Measurements from ENCODE around the gene MBD3L2B. TPM values are rescaled to one million over a fixed set of nuclear protein-coding genes. Genes with fewer than 3 reads are reported as not detected.
"Not testable (repeated sequence)": the region's sequence is repeated elsewhere in the genome, so short reads cannot be mapped to it uniquely, and the experiment has no call there.

MBD3L2B gene
- total and polyA plus RNA-seq, 8 donors, result not detected

DNA sequence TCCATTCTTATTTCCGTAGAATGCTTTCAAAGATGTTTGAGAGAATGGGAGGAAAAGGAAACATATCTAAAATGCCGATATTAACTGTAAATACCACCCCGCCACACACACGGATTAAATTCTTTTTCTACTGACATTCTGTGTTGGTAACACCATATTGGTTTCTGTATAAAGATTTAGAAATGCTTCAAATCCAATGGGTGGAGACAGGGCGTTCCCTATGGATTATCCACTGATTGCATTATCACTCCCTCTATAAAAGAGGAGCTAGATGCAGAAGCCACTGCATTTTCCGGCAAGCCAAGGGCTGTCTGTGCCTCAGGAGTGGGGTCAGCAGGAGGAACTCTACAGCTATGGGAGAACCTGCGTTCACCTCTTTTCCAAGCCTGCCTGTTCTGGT is 27.8 kb upstream of the MBD3L2B start, which contains the start of gene MBD3L2:
Gene MBD3L2, plus strand, starts transcription at position 301 of the 400 bp plus-strand sequence. Its CDS starts 53 bp downstream, at position 354.
- ATAC-seq; intact Hi-C loops (cut with DNase I); H3K36me3 ChIP-seq; H3K4me1 ChIP-seq; H3K27me3 ChIP-seq; DNase-seq; H3K27ac ChIP-seq; H3K9me3 ChIP-seq; H3K4me3 ChIP-seq: not testable (repeated sequence)

DNA sequence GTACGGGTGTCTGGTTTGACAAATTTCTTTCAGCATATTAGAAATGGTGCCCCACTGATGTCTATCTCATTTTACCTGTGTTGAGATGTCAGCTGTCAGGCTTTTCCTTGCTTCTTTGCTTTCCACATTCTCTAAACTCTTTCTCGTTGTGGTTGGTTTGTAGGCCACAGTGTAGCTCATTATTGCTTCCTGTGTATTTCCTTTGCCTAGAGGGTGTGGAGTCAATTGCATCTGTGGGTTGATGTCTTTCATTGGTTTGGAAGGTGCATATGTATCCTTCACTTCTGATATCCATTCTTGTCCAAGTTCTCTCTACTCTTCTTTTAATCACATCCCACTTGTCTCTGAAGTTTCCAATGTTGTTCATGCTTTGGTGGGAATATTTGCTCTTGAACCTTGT is 20.3 kb upstream of the MBD3L2B start:
- ATAC-seq; H3K4me3 ChIP-seq; H3K27me3 ChIP-seq; H3K36me3 ChIP-seq; DNase-seq; intact Hi-C loops (cut with DNase I); H3K4me1 ChIP-seq; H3K27ac ChIP-seq; H3K9me3 ChIP-seq: not testable (repeated sequence)

GRCh38 chr19:7040079-7040478 is 18.8 kb upstream of the MBD3L2B start, which contains the start of gene MBD3L4:
MBD3L4 (minus strand) TSS chr19:7040179; CDS start chr19:7040144, 35 bp downstream.
- H3K4me3 ChIP-seq; H3K4me1 ChIP-seq; H3K27ac ChIP-seq; H3K9me3 ChIP-seq; intact Hi-C loops (cut with DNase I); H3K27me3 ChIP-seq; H3K36me3 ChIP-seq; ATAC-seq; DNase-seq: not testable (repeated sequence)

- DNase-seq; ATAC-seq; H3K9me3 ChIP-seq; intact Hi-C loops (cut with DNase I); H3K27me3 ChIP-seq; H3K36me3 ChIP-seq; H3K27ac ChIP-seq; H3K4me3 ChIP-seq; H3K4me1 ChIP-seq: not testable (repeated sequence)
Measured at GRCh38 chr19:7030278-7030677, 9.0 kb upstream of the MBD3L2B start, which contains the start of gene MBD3L5. MBD3L5 (plus strand) TSS chr19:7030578; CDS start chr19:7030612, 34 bp downstream.

DNA sequence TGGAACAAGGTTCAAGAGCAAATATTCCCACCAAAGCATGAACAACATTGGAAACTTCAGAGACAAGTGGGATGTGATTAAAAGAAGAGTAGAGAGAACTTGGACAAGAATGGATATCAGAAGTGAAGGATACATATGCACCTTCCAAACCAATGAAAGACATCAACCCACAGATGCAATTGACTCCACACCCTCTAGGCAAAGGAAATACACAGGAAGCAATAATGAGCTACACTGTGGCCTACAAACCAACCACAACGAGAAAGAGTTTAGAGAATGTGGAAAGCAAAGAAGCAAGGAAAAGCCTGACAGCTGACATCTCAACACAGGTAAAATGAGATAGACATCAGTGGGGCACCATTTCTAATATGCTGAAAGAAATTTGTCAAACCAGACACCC is 7.6 kb upstream of the MBD3L2B start:
- intact Hi-C loops (cut with DNase I); H3K9me3 ChIP-seq; ATAC-seq: not testable (repeated sequence)

DNA sequence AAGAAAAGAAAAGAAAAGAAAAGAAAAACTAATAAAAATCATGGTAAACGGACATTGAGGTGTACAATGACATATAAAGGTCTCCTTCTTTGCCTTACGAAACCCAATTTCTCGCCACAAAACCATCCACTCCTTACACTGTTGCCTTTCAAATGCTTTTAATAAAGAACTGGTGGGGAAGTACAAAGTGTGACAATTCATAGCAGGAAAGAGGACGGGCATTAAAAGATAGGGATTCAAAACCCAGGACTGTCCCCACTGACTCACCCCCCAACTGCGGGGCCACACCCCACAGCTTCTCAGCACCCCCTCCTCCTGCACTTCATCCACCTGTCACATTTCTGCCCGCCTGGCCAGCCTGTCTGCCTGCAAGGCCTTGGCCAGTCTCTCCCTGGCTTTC is 2.4 kb downstream of the MBD3L2B start:
- TF ChIP-seq, protein P1, sequence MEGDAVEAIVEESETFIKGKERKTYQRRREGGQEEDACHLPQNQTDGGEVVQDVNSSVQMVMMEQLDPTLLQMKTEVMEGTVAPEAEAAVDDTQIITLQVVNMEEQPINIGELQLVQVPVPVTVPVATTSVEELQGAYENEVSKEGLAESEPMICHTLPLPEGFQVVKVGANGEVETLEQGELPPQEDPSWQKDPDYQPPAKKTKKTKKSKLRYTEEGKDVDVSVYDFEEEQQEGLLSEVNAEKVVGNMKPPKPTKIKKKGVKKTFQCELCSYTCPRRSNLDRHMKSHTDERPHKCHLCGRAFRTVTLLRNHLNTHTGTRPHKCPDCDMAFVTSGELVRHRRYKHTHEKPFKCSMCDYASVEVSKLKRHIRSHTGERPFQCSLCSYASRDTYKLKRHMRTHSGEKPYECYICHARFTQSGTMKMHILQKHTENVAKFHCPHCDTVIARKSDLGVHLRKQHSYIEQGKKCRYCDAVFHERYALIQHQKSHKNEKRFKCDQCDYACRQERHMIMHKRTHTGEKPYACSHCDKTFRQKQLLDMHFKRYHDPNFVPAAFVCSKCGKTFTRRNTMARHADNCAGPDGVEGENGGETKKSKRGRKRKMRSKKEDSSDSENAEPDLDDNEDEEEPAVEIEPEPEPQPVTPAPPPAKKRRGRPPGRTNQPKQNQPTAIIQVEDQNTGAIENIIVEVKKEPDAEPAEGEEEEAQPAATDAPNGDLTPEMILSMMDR (IDR thresholded peaks at IDR 0.05), result no peak
- ATAC-seq, result no peak

More for the DNA sequence above, 7.6 kb upstream of the MBD3L2B start:
- not testable (repeated sequence) for H3K4me3 ChIP-seq, DNase-seq, H3K27me3 ChIP-seq, H3K36me3 ChIP-seq, H3K27ac ChIP-seq, H3K4me1 ChIP-seq

GRCh38 chr19:7013678-7014077 is 7.6 kb downstream of the MBD3L2B start:
- peaks cover 0 to 5% of the 10 kb centered on the region in 2 donors for H3K4me1 ChIP-seq
- H3K36me3 ChIP-seq, result no peaks in the 10 kb centered on the region
- H3K27ac ChIP-seq, result no peak overlapping the region
- TF ChIP-seq, protein P1 (IDR thresholded peaks at IDR 0.05), result no peak
- no peak for DNase-seq
- ATAC-seq, result no peak
- H3K4me3 ChIP-seq, result no peak overlapping the region
- intact Hi-C loops (cut with DNase I), result no loop called here
- no peaks in the 10 kb centered on the region for H3K27me3 ChIP-seq
- no peaks in the 10 kb centered on the region for H3K9me3 ChIP-seq

More for the DNA sequence above, 2.4 kb downstream of the MBD3L2B start:
- H3K27me3 ChIP-seq, result no peaks in the 10 kb centered on the region
- intact Hi-C loops (cut with DNase I), result no loop called here
- no peak for DNase-seq
- no peaks in the 10 kb centered on the region for H3K36me3 ChIP-seq
- H3K27ac ChIP-seq, result no peak overlapping the region
- no peak overlapping the region for H3K4me3 ChIP-seq
- H3K9me3 ChIP-seq, result no peaks in the 10 kb centered on the region
- no peaks in the 10 kb centered on the region for H3K4me1 ChIP-seq
